ENCODE measurements around the gene MAST4. TPM values are rescaled to one million over a fixed set of nuclear protein-coding genes. Genes with fewer than 3 reads are reported as not detected.

MAST4 gene
- total and polyA plus RNA-seq, 2 of the 4 experiments (the other 2 are of a cell fraction) = 4.8 to 6.8 TPM

- CTCF ChIA-PET = interaction anchor here (0.6 kb wide), 1 partner anchor 334 kb away, joined by 3 read pairs; no protein-coding TSS in a partner anchor
- no peak overlapping the region for H3K14ac ChIP-seq (replicated peaks; ENCODE audit: low read depth, low read length)
- H2BK15ac ChIP-seq (ENCODE audit: low read depth, low read length) = no peak overlapping the region
- no peak overlapping the region for H2AK5ac ChIP-seq (ENCODE audit: low read depth, low read length)
- H3K36me3 ChIP-seq (ENCODE audit: control insufficient read depth, insufficient read depth, low read length) = no peaks in the 10 kb centered on the region
- no peak overlapping the region for H3K4me2 ChIP-seq (ENCODE audit: low read depth, low read length)
- ATAC-seq (ENCODE audit: low read depth) (no peak), DNase-seq (no peak)
- no peak overlapping the region for H3K56ac ChIP-seq (ENCODE audit: extremely low read depth, insufficient read depth, low read length)
- H2AK9ac ChIP-seq (replicated peaks; ENCODE audit: low read depth, low read length, poor library complexity) = no peak overlapping the region
- H3K9me3 ChIP-seq (ENCODE audit: control insufficient read depth, insufficient read depth, low read length) = no peaks in the 10 kb centered on the region
- H3K4ac ChIP-seq (ENCODE audit: low read depth, low read length) = no peak overlapping the region
- H3K18ac ChIP-seq (ENCODE audit: low read depth, low read length) = no peak overlapping the region
- no peak overlapping the region for H3K9ac ChIP-seq (ENCODE audit: low read depth, low read length)
- no peak for TF ChIP-seq POLR2A (IDR thresholded peaks at IDR 0.05; ENCODE audit: low read depth, low read length)
- TF ChIP-seq CHD1 (IDR thresholded peaks at IDR 0.05; ENCODE audit: low read depth, low read length) = no peak
- no peak for TF ChIP-seq SMC3 (IDR thresholded peaks at IDR 0.05; ENCODE audit: low read depth, low read length)
- no peak for TF ChIP-seq ELK1 (IDR thresholded peaks at IDR 0.05; ENCODE audit: borderline replicate concordance, low read depth, low read length)
- no peak for TF ChIP-seq FOS (IDR thresholded peaks at IDR 0.05; ENCODE audit: low read depth, low read length)
- no peak overlapping the region for H2BK20ac ChIP-seq (ENCODE audit: low read depth, low read length)
- no peaks in the 10 kb centered on the region for H3K27me3 ChIP-seq (ENCODE audit: control insufficient read depth, insufficient read depth, low read length)
- no peak overlapping the region for H3K23ac ChIP-seq (ENCODE audit: low read depth, low read length)
- no peaks in the 10 kb centered on the region for H3K79me1 ChIP-seq (ENCODE audit: low read depth in 1 of 2, low read length in 2 of 2)
- H3K27ac ChIP-seq (ENCODE audit: insufficient read depth, low read length) = no peak overlapping the region
- no peak overlapping the region for H2BK5ac ChIP-seq (ENCODE audit: low read depth, low read length, poor library complexity, severe bottlenecking)
- BruUV-seq (replicated peaks) = no TSS peak
- POLR2A ChIA-PET (ENCODE audit: unreplicated experiment) = no interaction called here
- H2AFZ ChIP-seq (replicated peaks; ENCODE audit: low read length, poor library complexity) = no peak overlapping the region
- WGBS, 2 experiments (ENCODE audit: extremely low coverage in 2 of 2, insufficient read length in 1 of 2) = no CpG with 5 or more reads among the region's 4 CpGs
- H4K20me1 ChIP-seq (ENCODE audit: insufficient read depth, low read length) = no peaks in the 10 kb centered on the region
- H4K5ac ChIP-seq (ENCODE audit: low read depth, low read length) = no peak overlapping the region
- H3K4me1 ChIP-seq (ENCODE audit: control insufficient read depth, insufficient read depth, low read length) = no peaks in the 10 kb centered on the region
- H3K4me3 ChIP-seq (ENCODE audit: insufficient read depth, low read depth, low read length) = no peak overlapping the region
- H2BK120ac ChIP-seq (ENCODE audit: low read depth, low read length) = no peak overlapping the region
- no peak overlapping the region for H4K8ac ChIP-seq (ENCODE audit: low read depth in 2 of 2, low read length in 2 of 2)
- no peaks in the 10 kb centered on the region for H3K9me1 ChIP-seq (ENCODE audit: insufficient read depth, low read length)
- in situ Hi-C loops (cut with MboI; ENCODE audit: low sequenced_read_pairs) (no loop called here), intact Hi-C loops (cut with micrococcal nuclease) (no loop called here), dilution Hi-C loops (cut with HindIII; ENCODE audit: low sequenced_read_pairs, unreplicated experiment) (no loop called here)
- H4K91ac ChIP-seq (ENCODE audit: insufficient read depth, low read depth, low read length) = no peak overlapping the region
Observed at GRCh38 chr5:66637994-66638393, 41.8 kb downstream of the MAST4 start.

Data from IMR-90 (cell line).